ENCODE measurements around the gene MTX1.
"Not testable (repeated sequence)": the region's sequence is repeated elsewhere in the genome, so short reads cannot be mapped to it uniquely, and the experiment has no call there.

Gene MTX1

GRCh38 chr1:155208541-155209311 lies at the start of gene MTX1:
Gene MTX1 (plus strand): TSS chr1:155208695. CDS start chr1:155208805, 110 bp downstream.
- Histone ChIP-seq H3K4me1 (ENCODE audit: control insufficient read depth, low read depth, low read length) (peaks cover 13% of the 10 kb centered on the region), H3K27me3 (ENCODE audit: control insufficient read depth, insufficient read depth, low read length) (peaks cover 4% of the 10 kb centered on the region), H3K9ac (ENCODE audit: low read length) (peak within 1 kb of the TSS; percentile 97), H3K36me3 (ENCODE audit: control insufficient read depth, low read depth, low read length) (no peaks in the 10 kb centered on the region), H3K27ac (ENCODE audit: low read length) (peak within 1 kb of the TSS; percentile 84), H3K4me3 (ENCODE audit: low read length) (peak within 1 kb of the TSS; percentile 98), H3K9me3 (ENCODE audit: control insufficient read depth, low read depth, low read length) (no peaks in the 10 kb centered on the region)

- no peak overlapping the region for H3K27ac ChIP-seq (ENCODE audit: low read length)
- no peaks in the 10 kb centered on the region for H3K4me1 ChIP-seq (ENCODE audit: control insufficient read depth, low read depth, low read length)
- no peaks in the 10 kb centered on the region for H3K36me3 ChIP-seq (ENCODE audit: control insufficient read depth, low read depth, low read length)
- H3K27me3 ChIP-seq (ENCODE audit: control insufficient read depth, insufficient read depth, low read length) = no peaks in the 10 kb centered on the region
- no peak overlapping the region for H3K9ac ChIP-seq (ENCODE audit: low read length)
- no peaks in the 10 kb centered on the region for H3K9me3 ChIP-seq (ENCODE audit: control insufficient read depth, low read depth, low read length)
- no peak overlapping the region for H3K4me3 ChIP-seq (ENCODE audit: low read length)
Observed at GRCh38 chr1:155158991-155159390, 49.5 kb upstream of the MTX1 start.

- Histone ChIP-seq H3K27me3 (ENCODE audit: control insufficient read depth, insufficient read depth, low read length) (no peaks in the 10 kb centered on the region), H3K27ac (ENCODE audit: low read length) (no peak overlapping the region), H3K4me1 (ENCODE audit: control insufficient read depth, low read depth, low read length) (no peaks in the 10 kb centered on the region), H3K36me3 (ENCODE audit: control insufficient read depth, low read depth, low read length) (no peaks in the 10 kb centered on the region), H3K4me3 (ENCODE audit: low read length) (no peak overlapping the region), H3K9ac (ENCODE audit: low read length) (no peak overlapping the region), H3K9me3 (ENCODE audit: control insufficient read depth, low read depth, low read length) (no peaks in the 10 kb centered on the region)
Observed at GRCh38 chr1:155160128-155160527, 48.4 kb upstream of the MTX1 start.

GRCh38 chr1:155162631-155163030 lies 45.9 kb upstream of the MTX1 start:
- H3K9me3 ChIP-seq (ENCODE audit: control insufficient read depth, low read depth, low read length); H3K9ac ChIP-seq (ENCODE audit: low read length); H3K27me3 ChIP-seq (ENCODE audit: control insufficient read depth, insufficient read depth, low read length); H3K36me3 ChIP-seq (ENCODE audit: control insufficient read depth, low read depth, low read length); H3K27ac ChIP-seq (ENCODE audit: low read length); H3K4me3 ChIP-seq (ENCODE audit: low read length): not testable (repeated sequence)
- peaks cover 12% of the 10 kb centered on the region for H3K4me1 ChIP-seq (ENCODE audit: control insufficient read depth, low read depth, low read length)

- not testable (repeated sequence) for H3K9ac ChIP-seq (ENCODE audit: low read length); H3K27me3 ChIP-seq (ENCODE audit: control insufficient read depth, insufficient read depth, low read length); H3K4me3 ChIP-seq (ENCODE audit: low read length); H3K9me3 ChIP-seq (ENCODE audit: control insufficient read depth, low read depth, low read length); H3K36me3 ChIP-seq (ENCODE audit: control insufficient read depth, low read depth, low read length); H3K27ac ChIP-seq (ENCODE audit: low read length)
- peaks cover 12% of the 10 kb centered on the region for H3K4me1 ChIP-seq (ENCODE audit: control insufficient read depth, low read depth, low read length)
Observed at GRCh38 chr1:155163785-155164184, 44.7 kb upstream of the MTX1 start.

GRCh38 chr1:155164625-155165024 lies 43.9 kb upstream of the MTX1 start:
- H3K9me3 ChIP-seq (ENCODE audit: control insufficient read depth, low read depth, low read length); H3K9ac ChIP-seq (ENCODE audit: low read length); H3K36me3 ChIP-seq (ENCODE audit: control insufficient read depth, low read depth, low read length); H3K4me3 ChIP-seq (ENCODE audit: low read length); H3K27me3 ChIP-seq (ENCODE audit: control insufficient read depth, insufficient read depth, low read length); H3K27ac ChIP-seq (ENCODE audit: low read length): not testable (repeated sequence)
- H3K4me1 ChIP-seq (ENCODE audit: control insufficient read depth, low read depth, low read length) = peaks cover 12% of the 10 kb centered on the region

- no peaks in the 10 kb centered on the region for H3K9me3 ChIP-seq (ENCODE audit: control insufficient read depth, low read depth, low read length)
- H3K27ac ChIP-seq (ENCODE audit: low read length) = no peak overlapping the region
- no peaks in the 10 kb centered on the region for H3K27me3 ChIP-seq (ENCODE audit: control insufficient read depth, insufficient read depth, low read length)
- H3K36me3 ChIP-seq (ENCODE audit: control insufficient read depth, low read depth, low read length) = peaks cover 16% of the 10 kb centered on the region
- H3K4me1 ChIP-seq (ENCODE audit: control insufficient read depth, low read depth, low read length) = peaks cover 12% of the 10 kb centered on the region
- peak overlapping the region; percentile 53 for H3K4me3 ChIP-seq (ENCODE audit: low read length)
- H3K9ac ChIP-seq (ENCODE audit: low read length) = peak overlapping the region; percentile 9
Observed at GRCh38 chr1:155166051-155166470, 42.4 kb upstream of the MTX1 start.

- Histone ChIP-seq H3K9me3 (ENCODE audit: control insufficient read depth, low read depth, low read length) (no peaks in the 10 kb centered on the region), H3K4me1 (ENCODE audit: control insufficient read depth, low read depth, low read length) (peaks cover 12% of the 10 kb centered on the region), H3K27me3 (ENCODE audit: control insufficient read depth, insufficient read depth, low read length) (no peaks in the 10 kb centered on the region), H3K9ac (ENCODE audit: low read length) (peak overlapping the region; percentile 9), H3K27ac (ENCODE audit: low read length) (no peak overlapping the region), H3K4me3 (ENCODE audit: low read length) (peak overlapping the region; percentile 69), H3K36me3 (ENCODE audit: control insufficient read depth, low read depth, low read length) (peaks cover 16% of the 10 kb centered on the region)
Observed at GRCh38 chr1:155166471-155167165, 41.9 kb upstream of the MTX1 start.

GRCh38 chr1:155167166-155168104 lies 41.1 kb upstream of the MTX1 start:
- no peak overlapping the region for H3K27ac ChIP-seq (ENCODE audit: low read length)
- peak overlapping the region; percentile 69 for H3K4me3 ChIP-seq (ENCODE audit: low read length)
- no peak overlapping the region for H3K9ac ChIP-seq (ENCODE audit: low read length)
- H3K9me3 ChIP-seq (ENCODE audit: control insufficient read depth, low read depth, low read length) = no peaks in the 10 kb centered on the region
- peaks cover 16% of the 10 kb centered on the region for H3K36me3 ChIP-seq (ENCODE audit: control insufficient read depth, low read depth, low read length)
- no peaks in the 10 kb centered on the region for H3K27me3 ChIP-seq (ENCODE audit: control insufficient read depth, insufficient read depth, low read length)
- H3K4me1 ChIP-seq (ENCODE audit: control insufficient read depth, low read depth, low read length) = peaks cover 18% of the 10 kb centered on the region

- H3K9me3 ChIP-seq (ENCODE audit: control insufficient read depth, low read depth, low read length); H3K27ac ChIP-seq (ENCODE audit: low read length); H3K27me3 ChIP-seq (ENCODE audit: control insufficient read depth, insufficient read depth, low read length); H3K9ac ChIP-seq (ENCODE audit: low read length): not testable (repeated sequence)
- Histone ChIP-seq H3K36me3 (ENCODE audit: control insufficient read depth, low read depth, low read length) (peaks cover 16% of the 10 kb centered on the region), H3K4me3 (ENCODE audit: low read length) (peak overlapping the region; percentile 69), H3K4me1 (ENCODE audit: control insufficient read depth, low read depth, low read length) (peaks cover 19% of the 10 kb centered on the region)
Observed at GRCh38 chr1:155168105-155168445, 40.4 kb upstream of the MTX1 start.

- H3K4me1 ChIP-seq (ENCODE audit: control insufficient read depth, low read depth, low read length) = peaks cover 19% of the 10 kb centered on the region
- no peaks in the 10 kb centered on the region for H3K27me3 ChIP-seq (ENCODE audit: control insufficient read depth, insufficient read depth, low read length)
- H3K9me3 ChIP-seq (ENCODE audit: control insufficient read depth, low read depth, low read length) = no peaks in the 10 kb centered on the region
- H3K4me3 ChIP-seq (ENCODE audit: low read length) = no peak overlapping the region
- H3K27ac ChIP-seq (ENCODE audit: low read length) = no peak overlapping the region
- peaks cover 16% of the 10 kb centered on the region for H3K36me3 ChIP-seq (ENCODE audit: control insufficient read depth, low read depth, low read length)
- H3K9ac ChIP-seq (ENCODE audit: low read length) = no peak overlapping the region
Observed at GRCh38 chr1:155168456-155169210, 39.9 kb upstream of the MTX1 start.
